K562 (cell line): ENCODE results near the gene HMGCLL1. TPM values are rescaled to one million over a fixed set of nuclear protein-coding genes. Genes with fewer than 3 reads are reported as not detected.

Experiments
- ATAC-seq: fragments of 200-7000 bp; cut with Tn5 transposase; 3 replicates; pipeline ENCODE4 v1.9.1; 2020; ENCODE audit warnings: moderate library complexity
- BruUV-seq: library from RNA; stranded (reverse); fragments of 400-500 nt; replicated peaks from 2 replicates; lab custom pipeline; 2021; lab: Mats Ljungman, UMichigan
- CTCF ChIA-PET: fragments of 300-600 bp; formaldehyde crosslinking; extraction: SDS; loops from one replicate; lab custom pipeline; 2021; ENCODE audit warnings: low intra/inter-chr PET ratio; lab: Yijun Ruan, JAX
- POLR2A ChIA-PET: fragments of 300-600, 350-650 bp; sonication (Branson Sonifier 250); formaldehyde crosslinking; extraction: SDS; loops from one replicate; lab custom pipeline; 2021; ENCODE audit warnings: antibody characterized with exemption, inconsistent platforms; lab: Yijun Ruan, JAX
- DNase-seq, 4 experiments: peaks; one replicate each; pipeline versions ENCODE4 v3.0.0 to v3.0.0-alpha.2; 2011 to 2018; ENCODE audit warnings: low spot score in 3 of 4, mixed read lengths in 3 of 4; ENCODE audit errors: extremely low read depth in 1 of 4
- FAIRE-seq: peaks from 2 replicates; lab custom pipeline; 2011; peaks lifted over from hg19 to GRCh38; lab: Jason Lieb, UNC
- H2AFZ ChIP-seq: 2 replicates; pipeline ENCODE4 v1.6.0; 2011; ENCODE audit warnings: low read depth, low read length, control low read depth, inconsistent platforms
- H3K27ac ChIP-seq: fragments of 200-600 bp; 3 replicates; pipeline ENCODE4 v1.8.0; 2011; ENCODE audit warnings: low read depth, mild to moderate bottlenecking, control low read depth, inconsistent platforms, low read length, moderate library complexity, mixed read lengths; ENCODE audit errors: extremely low read depth
- H3K27me3 ChIP-seq, 2 experiments: fragments of 300-600 bp in 1 of 2; 2 replicates in 1 of 2; 3 replicates in 1 of 2; pipeline versions ENCODE4 v1.6.0 to v1.8.0; 2011; ENCODE audit warnings: inconsistent platforms in 2 of 2, low read length in 2 of 2, mild to moderate bottlenecking in 1 of 2, mixed read lengths in 1 of 2, moderate library complexity in 1 of 2; ENCODE audit not compliant: control insufficient read depth in 2 of 2, insufficient read depth in 2 of 2
- H3K36me3 ChIP-seq: fragments of 300-600 bp; 3 replicates; pipeline ENCODE4 v1.8.0; 2011; ENCODE audit warnings: mild to moderate bottlenecking, low read length, inconsistent platforms; ENCODE audit not compliant: control insufficient read depth, insufficient read depth
- H3K4me1 ChIP-seq, 2 experiments: fragments of 200-600 bp in 1 of 2; replicated peaks in 1 of 2; 2 replicates in 1 of 2; 3 replicates in 1 of 2; pipeline versions ENCODE4 v1.5.1 to v1.8.0; 2011; ENCODE audit warnings: inconsistent platforms in 2 of 2, low read length in 2 of 2, mild to moderate bottlenecking in 1 of 2, mixed read lengths in 1 of 2, moderate library complexity in 1 of 2; ENCODE audit not compliant: control insufficient read depth in 2 of 2, insufficient read depth in 2 of 2
- H3K4me2 ChIP-seq: 2 replicates; pipeline ENCODE4 v1.6.1; 2011; ENCODE audit warnings: low read length, control low read depth, inconsistent platforms, mixed read lengths; ENCODE audit not compliant: insufficient read depth
- H3K4me3 ChIP-seq: fragments of 200-600 bp; sonication (generic), shearing (Covaris generic); 2 replicates; pipeline ENCODE4 v1.5.1; 2016; ENCODE audit warnings: control low read depth, inconsistent platforms
- H3K79me2 ChIP-seq: fragments of 200-600 bp; 3 replicates; pipeline ENCODE4 v1.8.0; 2011; ENCODE audit warnings: low read length, inconsistent platforms; ENCODE audit not compliant: control insufficient read depth, insufficient read depth
- H3K9ac ChIP-seq, 2 experiments: 2 replicates each; pipeline versions ENCODE4 v1.6.0 to v1.6.1; 2011; ENCODE audit warnings: low read depth in 2 of 2, low read length in 2 of 2, control low read depth in 1 of 2, inconsistent platforms in 1 of 2, mild to moderate bottlenecking in 1 of 2, mixed read lengths in 1 of 2; ENCODE audit not compliant: insufficient read depth in 1 of 2
- H3K9me1 ChIP-seq: one replicate; pipeline ENCODE4 v1.6.0; 2011; ENCODE audit warnings: inconsistent platforms, mild to moderate bottlenecking, low read length, moderate library complexity; ENCODE audit not compliant: control insufficient read depth, insufficient read depth
- H3K9me3 ChIP-seq: replicated peaks from 2 replicates; pipeline ENCODE4 v1.5.1; 2011; ENCODE audit warnings: low read depth, low read length, inconsistent platforms; ENCODE audit not compliant: control insufficient read depth, insufficient read depth
- H4K20me1 ChIP-seq: replicated peaks from 2 replicates; pipeline ENCODE4 v1.6.1; 2011; ENCODE audit warnings: low read length, inconsistent platforms, mixed read lengths; ENCODE audit not compliant: control insufficient read depth, insufficient read depth
- FOXK1 ChIP-seq: sonication (generic); formaldehyde crosslinking; IDR thresholded peaks from 2 replicates; pipeline ENCODE4 v1.8.0; 2022; ENCODE audit warnings: missing genetic modification reagents, mild to moderate bottlenecking, borderline replicate concordance
- MAFF ChIP-seq: IDR thresholded peaks from 2 replicates; pipeline ENCODE4 v1.6.1; 2012; ENCODE audit warnings: low read length, improper control_type of control experiment
- NFRKB ChIP-seq: fragments of 450-650 bp; IDR thresholded peaks from 2 replicates; pipeline ENCODE4 v1.6.1; 2016; ENCODE audit warnings: low read depth
- POLR2AphosphoS5 ChIP-seq: IDR thresholded peaks from 2 replicates; pipeline ENCODE4 v1.6.1; 2011; ENCODE audit warnings: mild to moderate bottlenecking, low read depth, low read length, moderate library complexity; ENCODE audit not compliant: control insufficient read depth, insufficient read depth
- SUPT5H ChIP-seq: fragments of 450-650 bp; IDR thresholded peaks from 2 replicates; pipeline ENCODE4 v1.6.1; 2016
- TEAD2 ChIP-seq: fragments of 450-650 bp; IDR thresholded peaks from 2 replicates; pipeline ENCODE4 v1.6.1; 2016; ENCODE audit warnings: missing genetic modification characterization, control low read depth, missing compliant biosample characterization
- ZNF316 ChIP-seq: fragments of 450-650 bp; IDR thresholded peaks from 2 replicates; pipeline ENCODE4 v1.6.1; 2016
- ZNF431 ChIP-seq: sonication (generic); formaldehyde crosslinking; IDR thresholded peaks from 2 replicates; pipeline ENCODE4 v1.8.0; 2022; ENCODE audit warnings: mild to moderate bottlenecking, missing genetic modification reagents
- ZZZ3 ChIP-seq: fragments of 450-650 bp; IDR thresholded peaks from 2 replicates; pipeline ENCODE4 v1.6.1; 2016; ENCODE audit warnings: antibody characterized with exemption, mild to moderate bottlenecking, moderate library complexity
- WGBS: fragments of 100-300 bp; shearing (Covaris generic); methylation state at CpG from one replicate; pipeline ENCODE4 v1.1.6; 2016; ENCODE audit warnings: low coverage, mixed read lengths; ENCODE audit not compliant: insufficient coverage; ENCODE audit errors: missing lambda C conversion rate; 5-methylcytosine and 5-hydroxymethylcytosine counted together
- in situ Hi-C: fragments of 300-500 bp; cut with MboI; formaldehyde crosslinking; loops from 4 replicates; pipeline ENCODE4 v1.15.0; 2018; ENCODE audit warnings: inconsistent platforms, mixed read lengths
- intact Hi-C: fragments of 100-400 bp; cut with micrococcal nuclease; formaldehyde crosslinking; loops from 2 replicates; pipeline ENCODE4 v1.14.2; 2022
- polyA plus RNA-seq, 8 experiments: library from polyadenylated mRNA; depleted of rRNA in 4 of 8; stranded (reverse) in 5 of 8; unstranded in 3 of 8; fragments of >200 nt; fragmentation: Nextera tagmentation in 2 of 8; fragmentation: Illumina TruSeq in 1 of 8; extraction: Ambion mirVana in 2 of 8; extraction: Trizol in 1 of 8; gene quantifications; 2 replicates each; pipeline versions ENCODE4 v1.2.1 to v1.2.3, GENCODE V29; 2011 to 2014; ENCODE audit warnings: inconsistent platforms in 1 of 8, missing spikeins in 1 of 8
- total RNA-seq, 7 experiments: library from RNA; depleted of rRNA in 6 of 7; stranded (reverse); fragments of >200 nt in 6 of 7; fragmentation: Illumina TruSeq in 2 of 7; extraction: Trizol in 2 of 7; gene quantifications; 2 replicates each; pipeline versions ENCODE4 v1.2.1 to v1.2.3, GENCODE V29; 2011 to 2021; ENCODE audit warnings: low replicate concordance in 1 of 7
- TF ChIP-seq, protein P1 (sequence below): fragments of 450-650 bp; formaldehyde crosslinking; IDR thresholded peaks from 2 replicates; pipeline ENCODE4 v1.4.0; 2020; ENCODE audit warnings: mild to moderate bottlenecking, moderate library complexity
- TF ChIP-seq, protein P2 (sequence below): fragments of 250-450 bp; sonication (Bioruptor Pico); IDR thresholded peaks from 2 replicates; pipeline ENCODE4 v1.5.0; 2021; ENCODE audit warnings: mild to moderate bottlenecking, moderate library complexity
- TF ChIP-seq, protein P3 (sequence below): fragments of 250-450 bp; sonication (Bioruptor Pico); IDR thresholded peaks from 2 replicates; pipeline ENCODE4 v1.8.0; 2021; ENCODE audit warnings: moderate library complexity, mild to moderate bottlenecking, inconsistent platforms
- TF ChIP-seq, protein P4 (sequence below): fragments of 250-450 bp; sonication (Bioruptor Pico); IDR thresholded peaks from 2 replicates; pipeline ENCODE4 v1.4.0; 2020; ENCODE audit warnings: mild to moderate bottlenecking, moderate library complexity, borderline replicate concordance
- TF ChIP-seq, protein P5 (sequence below): fragments of 250-450 bp; sonication (Bioruptor Pico); IDR thresholded peaks from 2 replicates; pipeline ENCODE4 v1.9.0; 2021; ENCODE audit warnings: mild to moderate bottlenecking

Gene HMGCLL1
- total and polyA plus RNA-seq, 9 of the 15 experiments (the other 6 are each of a cell fraction or from before 2014, with no cell fraction given): not detected

DNA sequence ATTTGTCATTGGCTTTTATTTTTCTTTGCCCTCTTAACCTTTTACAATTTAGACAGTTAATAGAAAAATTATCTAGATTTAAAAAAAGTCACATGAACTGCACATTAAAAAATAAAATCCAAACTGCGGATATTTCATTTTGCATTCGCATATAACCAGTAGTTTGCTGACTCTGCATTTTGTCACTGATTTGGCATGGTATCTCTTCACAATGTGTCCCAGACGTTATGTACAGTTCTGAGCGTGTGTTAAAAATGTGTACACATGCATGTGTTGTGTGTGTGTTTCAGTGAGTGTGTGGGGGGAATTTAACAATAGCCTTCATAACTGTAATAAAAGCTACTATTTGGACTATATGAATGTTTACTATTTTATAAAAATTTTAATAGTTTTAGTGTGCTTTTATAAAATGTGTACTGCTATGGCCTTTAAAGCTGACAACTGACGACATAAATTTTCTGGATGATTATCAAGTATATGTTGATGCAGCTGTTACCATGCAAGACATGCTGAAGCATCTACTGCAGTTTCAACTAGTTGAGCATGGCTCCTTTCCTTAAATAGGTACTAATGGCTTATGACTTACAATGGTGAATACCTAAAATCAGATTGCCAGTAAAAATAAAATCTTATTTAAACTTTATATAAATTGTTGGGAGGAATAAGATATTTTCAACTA is 67.7 kb downstream of the HMGCLL1 start:
- BruUV-seq: no TSS peak
- DNase-seq: no peak
- no peak for ATAC-seq
- no peak overlapping the region for H3K9ac ChIP-seq
- H3K4me1 ChIP-seq: no peaks in the 10 kb centered on the region
- no peaks in the 10 kb centered on the region for H3K9me1 ChIP-seq
- in situ Hi-C loops (no loop called here), intact Hi-C loops (no loop called here)
- no peaks in the 10 kb centered on the region for H3K27me3 ChIP-seq
- H2AFZ ChIP-seq: no peak overlapping the region
- ChIA-PET CTCF (no interaction called here), POLR2A (no interaction called here)
- no peaks in the 10 kb centered on the region for H3K36me3 ChIP-seq
- no peaks in the 10 kb centered on the region for H3K9me3 ChIP-seq
- H3K4me2 ChIP-seq: no peak overlapping the region
- no peaks in the 10 kb centered on the region for H4K20me1 ChIP-seq
- H3K79me2 ChIP-seq: no peaks in the 10 kb centered on the region
- H3K27ac ChIP-seq: no peak overlapping the region
- H3K4me3 ChIP-seq: no peak overlapping the region
- WGBS: 0% methylated on average over 5 of the region's 5 CpGs
- no peak for FAIRE-seq
- peak; percentile 82 for TF ChIP-seq MAFF
- TF ChIP-seq, protein P1, sequence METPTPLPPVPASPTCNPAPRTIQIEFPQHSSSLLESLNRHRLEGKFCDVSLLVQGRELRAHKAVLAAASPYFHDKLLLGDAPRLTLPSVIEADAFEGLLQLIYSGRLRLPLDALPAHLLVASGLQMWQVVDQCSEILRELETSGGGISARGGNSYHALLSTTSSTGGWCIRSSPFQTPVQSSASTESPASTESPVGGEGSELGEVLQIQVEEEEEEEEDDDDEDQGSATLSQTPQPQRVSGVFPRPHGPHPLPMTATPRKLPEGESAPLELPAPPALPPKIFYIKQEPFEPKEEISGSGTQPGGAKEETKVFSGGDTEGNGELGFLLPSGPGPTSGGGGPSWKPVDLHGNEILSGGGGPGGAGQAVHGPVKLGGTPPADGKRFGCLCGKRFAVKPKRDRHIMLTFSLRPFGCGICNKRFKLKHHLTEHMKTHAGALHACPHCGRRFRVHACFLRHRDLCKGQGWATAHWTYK (CRISPR knock-in tag): no peak
- TF ChIP-seq FOXK1: no peak
- TF ChIP-seq SUPT5H: no peak
- peak; percentile 68 for TF ChIP-seq ZNF316
- TF ChIP-seq ZZZ3: no peak
- TF ChIP-seq, protein P2, sequence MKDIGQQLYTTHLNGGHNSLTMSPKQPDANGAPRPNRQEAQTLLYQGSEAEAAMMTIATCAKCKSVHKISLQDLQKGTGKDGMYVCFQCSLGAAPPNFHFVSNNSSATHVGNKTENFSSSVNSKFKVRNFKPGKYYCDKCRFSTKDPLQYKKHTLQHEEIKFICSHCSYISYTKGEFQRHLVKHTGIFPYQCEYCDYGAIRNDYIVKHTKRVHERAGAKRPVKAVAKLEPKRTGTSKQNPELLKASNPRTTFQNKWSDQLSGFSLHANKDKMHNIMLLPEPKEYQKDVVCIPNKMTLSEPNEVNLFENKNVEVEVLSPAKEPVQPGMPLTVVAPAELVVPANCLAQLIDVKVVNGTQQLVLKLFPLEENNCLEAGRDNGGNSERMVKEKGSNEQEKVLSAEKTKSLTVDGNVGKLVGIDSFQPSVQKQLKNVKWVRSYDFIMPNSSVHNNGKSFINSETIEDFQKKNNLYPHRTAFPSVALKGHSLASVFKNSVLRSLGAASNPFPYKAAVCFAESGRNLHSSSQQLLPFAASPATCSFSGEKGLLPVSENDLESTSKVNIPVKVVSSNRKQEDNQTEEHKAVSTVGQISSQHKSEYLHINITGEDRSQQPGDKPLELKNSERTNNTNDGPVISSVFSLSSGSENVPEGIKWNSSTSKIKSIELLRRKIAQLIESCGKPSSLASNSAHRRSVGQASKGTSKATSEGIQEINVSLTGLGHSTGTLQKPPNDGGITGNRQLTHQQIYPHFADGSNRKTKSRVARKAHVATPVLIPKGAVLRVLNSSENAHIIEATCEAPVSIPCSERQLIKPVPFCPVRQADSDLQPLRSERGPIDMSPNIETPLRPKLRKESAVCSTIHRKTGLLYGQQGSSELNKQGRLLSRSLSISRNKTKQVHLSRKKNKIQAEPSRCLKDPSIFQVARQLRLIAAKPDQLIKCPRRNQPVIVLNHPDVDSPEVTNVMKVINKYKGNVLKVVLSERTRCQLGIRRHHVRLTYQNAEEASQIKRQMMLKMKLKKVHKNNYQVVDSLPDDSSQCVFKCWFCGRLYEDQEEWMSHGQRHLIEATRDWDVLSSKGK (CRISPR knock-in tag): no peak
- TF ChIP-seq, protein P3, sequence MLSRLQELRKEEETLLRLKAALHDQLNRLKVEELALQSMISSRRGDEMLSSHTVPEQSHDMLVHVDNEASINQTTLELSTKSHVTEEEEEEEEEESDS (CRISPR knock-in tag): no peak
- TF ChIP-seq ZNF431 (CRISPR knock-in tag): no peak
- TF ChIP-seq NFRKB: no peak
- TF ChIP-seq POLR2AphosphoS5: no peak
- TF ChIP-seq TEAD2 (tag): no peak
- TF ChIP-seq, protein P4, sequence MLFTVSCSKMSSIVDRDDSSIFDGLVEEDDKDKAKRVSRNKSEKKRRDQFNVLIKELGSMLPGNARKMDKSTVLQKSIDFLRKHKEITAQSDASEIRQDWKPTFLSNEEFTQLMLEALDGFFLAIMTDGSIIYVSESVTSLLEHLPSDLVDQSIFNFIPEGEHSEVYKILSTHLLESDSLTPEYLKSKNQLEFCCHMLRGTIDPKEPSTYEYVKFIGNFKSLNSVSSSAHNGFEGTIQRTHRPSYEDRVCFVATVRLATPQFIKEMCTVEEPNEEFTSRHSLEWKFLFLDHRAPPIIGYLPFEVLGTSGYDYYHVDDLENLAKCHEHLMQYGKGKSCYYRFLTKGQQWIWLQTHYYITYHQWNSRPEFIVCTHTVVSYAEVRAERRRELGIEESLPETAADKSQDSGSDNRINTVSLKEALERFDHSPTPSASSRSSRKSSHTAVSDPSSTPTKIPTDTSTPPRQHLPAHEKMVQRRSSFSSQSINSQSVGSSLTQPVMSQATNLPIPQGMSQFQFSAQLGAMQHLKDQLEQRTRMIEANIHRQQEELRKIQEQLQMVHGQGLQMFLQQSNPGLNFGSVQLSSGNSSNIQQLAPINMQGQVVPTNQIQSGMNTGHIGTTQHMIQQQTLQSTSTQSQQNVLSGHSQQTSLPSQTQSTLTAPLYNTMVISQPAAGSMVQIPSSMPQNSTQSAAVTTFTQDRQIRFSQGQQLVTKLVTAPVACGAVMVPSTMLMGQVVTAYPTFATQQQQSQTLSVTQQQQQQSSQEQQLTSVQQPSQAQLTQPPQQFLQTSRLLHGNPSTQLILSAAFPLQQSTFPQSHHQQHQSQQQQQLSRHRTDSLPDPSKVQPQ (CRISPR knock-in tag): no peak
- TF ChIP-seq, protein P5, sequence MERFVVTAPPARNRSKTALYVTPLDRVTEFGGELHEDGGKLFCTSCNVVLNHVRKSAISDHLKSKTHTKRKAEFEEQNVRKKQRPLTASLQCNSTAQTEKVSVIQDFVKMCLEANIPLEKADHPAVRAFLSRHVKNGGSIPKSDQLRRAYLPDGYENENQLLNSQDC (CRISPR knock-in tag): no peak
